HG03025 (cell line): Measurements from ENCODE around the gene TSR3.
A peak's percentile ranks its signal among the peaks of the same experiment; 100 is the strongest.

Experiments
- ATAC-seq: cut with Tn5 transposase; IDR thresholded peaks from one replicate; pipeline ENCODE4 v1.9.1; 2021; ENCODE audit warnings: mild to moderate bottlenecking, moderate library complexity; ENCODE audit not compliant: unreplicated experiment, low FRiP score

Gene TSR3

GRCh38 chr16:1351582-1352362 lies at the start of gene TSR3, which contains the start of gene GNPTG:
Gene TSR3, minus strand, starts transcription at chr16:1351878. Its CDS starts 74 bp downstream, at chr16:1351804.
Gene GNPTG, plus strand, starts transcription at chr16:1351931. Its CDS starts 35 bp downstream, at chr16:1351966.
- peak; percentile 54 for ATAC-seq

GRCh38 chr16:1401061-1401757 lies 49.5 kb upstream of the TSR3 start:
- no peak for ATAC-seq

- ATAC-seq = no peak
Measured at GRCh38 chr16:1398826-1399581, 47.3 kb upstream of the TSR3 start.

- no peak for ATAC-seq
Measured at GRCh38 chr16:1398351-1398750, 46.7 kb upstream of the TSR3 start.

- ATAC-seq = no peak
Measured at GRCh38 chr16:1397779-1398178, 46.1 kb upstream of the TSR3 start.

- no peak for ATAC-seq
Measured at GRCh38 chr16:1395444-1396031, 43.9 kb upstream of the TSR3 start.

GRCh38 chr16:1394367-1394951 lies 42.8 kb upstream of the TSR3 start:
- ATAC-seq = no peak

- ATAC-seq = no peak
Measured at GRCh38 chr16:1393613-1394176, 42.0 kb upstream of the TSR3 start.

- no peak for ATAC-seq
Measured at GRCh38 chr16:1392826-1393225, 41.1 kb upstream of the TSR3 start.

- ATAC-seq = no peak
Measured at GRCh38 chr16:1390239-1390779, 38.6 kb upstream of the TSR3 start.

- no peak for ATAC-seq
Measured at GRCh38 chr16:1389762-1390161, 38.1 kb upstream of the TSR3 start.

- no peak for ATAC-seq
Measured at GRCh38 chr16:1387331-1387730, 35.7 kb upstream of the TSR3 start.

GRCh38 chr16:1385232-1385631 lies 33.6 kb upstream of the TSR3 start:
- no peak for ATAC-seq

- no peak for ATAC-seq
Measured at GRCh38 chr16:1383556-1383955, 31.9 kb upstream of the TSR3 start.

- ATAC-seq = no peak
Measured at GRCh38 chr16:1381612-1382406, 30.1 kb upstream of the TSR3 start.

GRCh38 chr16:1380195-1380594 lies 28.5 kb upstream of the TSR3 start:
- no peak for ATAC-seq

GRCh38 chr16:1379304-1380076 lies 27.8 kb upstream of the TSR3 start:
- ATAC-seq = no peak

GRCh38 chr16:1378804-1379303 lies 27.2 kb upstream of the TSR3 start:
- no peak for ATAC-seq
